ENCODE data around the gene GPC5.

- TF ChIP-seq CTCF (IDR thresholded peaks at IDR 0.05) (no peak), POLR2A (IDR thresholded peaks at IDR 0.05) (no peak)
Measured at GRCh38 chr13:91664039-91664438, 265.6 kb downstream of the GPC5 start.
